ENCODE results near the gene SLC27A4. TPM values are rescaled to one million over a fixed set of nuclear protein-coding genes. Genes with fewer than 3 reads are reported as not detected.
A peak's percentile ranks its signal among the peaks of the same experiment; 100 is the strongest.

SLC27A4 gene
- 10.9 and 31.1 TPM in 2 replicates for total RNA-seq (2014; rRNA removed; shearing (Covaris generic); ENCODE audit: low replicate concordance)

- H3K36me3 ChIP-seq = peaks cover 8% of the 10 kb centered on the region
- peak within 1 kb of the TSS; percentile 79 for H3K4me3 ChIP-seq
- peak; percentile 85 for DNase-seq
- no peaks in the 10 kb centered on the region for H3K27me3 ChIP-seq
- no peaks in the 10 kb centered on the region for H3K9me3 ChIP-seq
These were observed at the start of gene SLC27A4 for GRCh38 chr9:128339761-128340690. SLC27A4 (plus strand) TSS chr9:128340527; CDS start chr9:128343133, 2,606 bp downstream.

- no peaks in the 10 kb centered on the region for H3K9me3 ChIP-seq
- H3K27me3 ChIP-seq = no peaks in the 10 kb centered on the region
- no peak for DNase-seq
- H3K36me3 ChIP-seq = no peaks in the 10 kb centered on the region
- no peak overlapping the region for H3K4me3 ChIP-seq
These were observed 48.3 kb upstream of the SLC27A4 start for GRCh38 chr9:128292009-128292408.

GRCh38 chr9:128293091-128293490 lies 47.2 kb upstream of the SLC27A4 start:
- no peaks in the 10 kb centered on the region for H3K27me3 ChIP-seq
- H3K4me3 ChIP-seq = no peak overlapping the region
- no peaks in the 10 kb centered on the region for H3K9me3 ChIP-seq
- DNase-seq = no peak
- no peaks in the 10 kb centered on the region for H3K36me3 ChIP-seq

- no peaks in the 10 kb centered on the region for H3K27me3 ChIP-seq
- no peaks in the 10 kb centered on the region for H3K36me3 ChIP-seq
- no peak overlapping the region for H3K4me3 ChIP-seq
- H3K9me3 ChIP-seq = no peaks in the 10 kb centered on the region
- no peak for DNase-seq
These were observed 46.2 kb upstream of the SLC27A4 start for GRCh38 chr9:128294142-128294541.

GRCh38 chr9:128296340-128297220 lies 43.7 kb upstream of the SLC27A4 start:
- no peak overlapping the region for H3K4me3 ChIP-seq
- H3K27me3 ChIP-seq = no peaks in the 10 kb centered on the region
- H3K36me3 ChIP-seq = no peaks in the 10 kb centered on the region
- H3K9me3 ChIP-seq = no peaks in the 10 kb centered on the region
- DNase-seq = no peak

- DNase-seq = no peak
- no peaks in the 10 kb centered on the region for H3K9me3 ChIP-seq
- no peaks in the 10 kb centered on the region for H3K27me3 ChIP-seq
- H3K4me3 ChIP-seq = no peak overlapping the region
- no peaks in the 10 kb centered on the region for H3K36me3 ChIP-seq
These were observed 43.0 kb upstream of the SLC27A4 start for GRCh38 chr9:128297221-128297773.

GRCh38 chr9:128298535-128299482 lies 41.5 kb upstream of the SLC27A4 start:
- DNase-seq = no peak
- no peak overlapping the region for H3K4me3 ChIP-seq
- H3K27me3 ChIP-seq = no peaks in the 10 kb centered on the region
- H3K9me3 ChIP-seq = no peaks in the 10 kb centered on the region
- no peaks in the 10 kb centered on the region for H3K36me3 ChIP-seq

- Histone ChIP-seq H3K9me3 (no peaks in the 10 kb centered on the region), H3K4me3 (no peak overlapping the region), H3K27me3 (no peaks in the 10 kb centered on the region), H3K36me3 (peaks cover 4% of the 10 kb centered on the region)
- no peak for DNase-seq
These were observed 36.0 kb upstream of the SLC27A4 start for GRCh38 chr9:128304136-128304970.

- Histone ChIP-seq H3K9me3 (no peaks in the 10 kb centered on the region), H3K4me3 (no peak overlapping the region), H3K36me3 (peaks cover 10% of the 10 kb centered on the region), H3K27me3 (no peaks in the 10 kb centered on the region)
- no peak for DNase-seq
These were observed 35.4 kb upstream of the SLC27A4 start for GRCh38 chr9:128304971-128305288.

GRCh38 chr9:128309551-128309950 lies 30.8 kb upstream of the SLC27A4 start:
- Histone ChIP-seq H3K27me3 (no peaks in the 10 kb centered on the region), H3K4me3 (no peak overlapping the region), H3K36me3 (peaks cover 17% of the 10 kb centered on the region), H3K9me3 (no peaks in the 10 kb centered on the region)
- DNase-seq = no peak

- Histone ChIP-seq H3K36me3 (peaks cover 24% of the 10 kb centered on the region), H3K4me3 (no peak overlapping the region), H3K27me3 (no peaks in the 10 kb centered on the region), H3K9me3 (no peaks in the 10 kb centered on the region)
- DNase-seq = no peak
These were observed 29.9 kb upstream of the SLC27A4 start for GRCh38 chr9:128310461-128310860.

GRCh38 chr9:128314697-128315096 lies 25.6 kb upstream of the SLC27A4 start:
- no peak for DNase-seq
- Histone ChIP-seq H3K4me3 (no peak overlapping the region), H3K9me3 (no peaks in the 10 kb centered on the region), H3K27me3 (no peaks in the 10 kb centered on the region), H3K36me3 (peaks cover 37% of the 10 kb centered on the region)

- no peaks in the 10 kb centered on the region for H3K9me3 ChIP-seq
- DNase-seq = no peak
- peaks cover 42% of the 10 kb centered on the region for H3K36me3 ChIP-seq
- no peaks in the 10 kb centered on the region for H3K27me3 ChIP-seq
- no peak overlapping the region for H3K4me3 ChIP-seq
These were observed 23.9 kb upstream of the SLC27A4 start for GRCh38 chr9:128316421-128316820.

- no peak for DNase-seq
- H3K4me3 ChIP-seq = no peak overlapping the region
- peaks cover 43% of the 10 kb centered on the region for H3K36me3 ChIP-seq
- H3K9me3 ChIP-seq = no peaks in the 10 kb centered on the region
- H3K27me3 ChIP-seq = no peaks in the 10 kb centered on the region
These were observed 22.7 kb upstream of the SLC27A4 start for GRCh38 chr9:128317629-128318028.

- peaks cover 49% of the 10 kb centered on the region for H3K36me3 ChIP-seq
- no peak for DNase-seq
- H3K4me3 ChIP-seq = peak overlapping the region; percentile 84
- H3K27me3 ChIP-seq = no peaks in the 10 kb centered on the region
- H3K9me3 ChIP-seq = no peaks in the 10 kb centered on the region
These were observed 19.0 kb upstream of the SLC27A4 start for GRCh38 chr9:128321343-128321742.
